Lower leg skin (tissue), 4 donors: Measurements from ENCODE around the gene SUGCT. TPM values are rescaled to one million over a fixed set of nuclear protein-coding genes. Genes with fewer than 3 reads are reported as not detected.
"Not testable (repeated sequence)": the region's sequence is repeated elsewhere in the genome, so short reads cannot be mapped to it uniquely, and the experiment has no call there.

ENCODE experiments used
- DNase-seq, 2 donors: peaks; one replicate each; pipeline ENCODE4 v3.0.0-alpha.2; 2019; ENCODE audit warnings: low spot score in 2 of 2
- H3K4me3 ChIP-seq: fragments of 200-600 bp; sonication (generic); 2 replicates; pipeline ENCODE4 v1.5.1; 2017; ENCODE audit warnings: mild to moderate bottlenecking, low read depth; ENCODE audit not compliant: poor library complexity, severe bottlenecking
- POLR2A ChIP-seq, 2 donors: fragments of 450-650 bp; IDR thresholded peaks; one replicate each; pipeline ENCODE4 v1.6.1; 2016 to 2017; ENCODE audit warnings: antibody characterized with exemption in 2 of 2, mild to moderate bottlenecking in 1 of 2, moderate library complexity in 1 of 2
- WGBS, 2 donors: methylation state at CpG; one replicate each; pipeline ENCODE4 v1.1.5; 2018; 5-methylcytosine and 5-hydroxymethylcytosine counted together
- intact Hi-C: fragments of 100-400 bp; cut with DNase I; formaldehyde crosslinking; loops from one replicate; pipeline ENCODE4 v1.15.0; 2023; ENCODE audit warnings: low total_unique reads
- total RNA-seq, 4 donors: library from RNA; depleted of rRNA; stranded (reverse); fragments of >200 nt; gene quantifications; one replicate each; pipeline ENCODE4 v1.1.0, GENCODE V29; 2016
- TF ChIP-seq, protein P1 (sequence below), 3 donors: fragments of 450-650 bp; IDR thresholded peaks; one replicate each; pipeline ENCODE4 v1.5.1; 2016; ENCODE audit warnings: antibody characterized with exemption in 3 of 3, mild to moderate bottlenecking in 3 of 3, moderate library complexity in 2 of 3

SUGCT gene
- total RNA-seq, 4 donors from 2014 or later: 0.49 to 1.6 (median 0.59) TPM; not detected in 1

DNA sequence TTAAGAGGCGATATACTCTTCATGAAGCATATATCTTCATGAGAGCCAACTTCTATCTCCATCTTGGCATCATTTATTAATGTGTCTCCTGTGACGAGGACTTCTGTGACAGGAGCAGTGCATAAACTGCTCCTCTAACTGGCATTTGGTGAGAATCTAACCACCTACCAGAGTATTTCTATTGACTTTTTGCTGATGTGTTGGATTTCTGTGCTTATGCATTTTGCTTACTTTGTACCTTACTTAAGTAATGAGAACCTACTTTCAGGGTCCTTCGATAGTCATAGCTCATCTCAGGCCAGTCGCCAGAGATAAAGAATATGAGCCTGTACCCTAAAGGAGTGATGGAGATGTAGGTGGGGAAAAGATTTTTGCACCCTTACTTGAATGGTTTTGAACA lies 265.7 kb downstream of the SUGCT start:
- no peak overlapping the region for H3K4me3 ChIP-seq
- TF ChIP-seq, protein P1, sequence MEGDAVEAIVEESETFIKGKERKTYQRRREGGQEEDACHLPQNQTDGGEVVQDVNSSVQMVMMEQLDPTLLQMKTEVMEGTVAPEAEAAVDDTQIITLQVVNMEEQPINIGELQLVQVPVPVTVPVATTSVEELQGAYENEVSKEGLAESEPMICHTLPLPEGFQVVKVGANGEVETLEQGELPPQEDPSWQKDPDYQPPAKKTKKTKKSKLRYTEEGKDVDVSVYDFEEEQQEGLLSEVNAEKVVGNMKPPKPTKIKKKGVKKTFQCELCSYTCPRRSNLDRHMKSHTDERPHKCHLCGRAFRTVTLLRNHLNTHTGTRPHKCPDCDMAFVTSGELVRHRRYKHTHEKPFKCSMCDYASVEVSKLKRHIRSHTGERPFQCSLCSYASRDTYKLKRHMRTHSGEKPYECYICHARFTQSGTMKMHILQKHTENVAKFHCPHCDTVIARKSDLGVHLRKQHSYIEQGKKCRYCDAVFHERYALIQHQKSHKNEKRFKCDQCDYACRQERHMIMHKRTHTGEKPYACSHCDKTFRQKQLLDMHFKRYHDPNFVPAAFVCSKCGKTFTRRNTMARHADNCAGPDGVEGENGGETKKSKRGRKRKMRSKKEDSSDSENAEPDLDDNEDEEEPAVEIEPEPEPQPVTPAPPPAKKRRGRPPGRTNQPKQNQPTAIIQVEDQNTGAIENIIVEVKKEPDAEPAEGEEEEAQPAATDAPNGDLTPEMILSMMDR (IDR thresholded peaks at IDR 0.05): no peak
- TF ChIP-seq POLR2A (IDR thresholded peaks at IDR 0.05): no peak
- intact Hi-C loops: no loop called here
- WGBS, 2 donors: 84 to 87% methylated on average over 4 of the region's 4 CpGs
- no peak for DNase-seq

DNA sequence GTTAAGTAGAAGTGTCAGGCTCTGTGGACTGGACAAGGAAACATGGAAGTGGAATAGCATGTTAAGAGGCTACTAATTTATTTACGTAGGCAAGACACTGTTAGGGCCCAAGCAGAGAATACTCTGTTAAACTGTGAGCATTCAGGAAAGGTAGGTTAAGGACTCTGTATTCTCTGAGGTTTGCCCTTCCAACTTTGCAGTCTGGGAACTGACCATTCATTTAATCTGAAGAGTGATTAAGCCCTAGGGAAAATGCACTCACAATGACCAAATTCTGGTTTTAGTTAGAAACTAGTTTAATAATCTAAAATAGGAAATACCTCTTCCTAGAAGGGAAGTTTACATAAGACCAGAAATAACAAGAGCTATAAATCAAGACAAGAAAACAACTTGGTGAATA lies 266.6 kb downstream of the SUGCT start:
- DNase-seq: no peak
- no peak for TF ChIP-seq POLR2A (IDR thresholded peaks at IDR 0.05)
- TF ChIP-seq, protein P1 (IDR thresholded peaks at IDR 0.05): no peak
- WGBS, 2 donors: 82 to 85% methylated on average over 1 of the region's 1 CpG
- intact Hi-C loops: no loop called here
- H3K4me3 ChIP-seq: no peak overlapping the region

DNA sequence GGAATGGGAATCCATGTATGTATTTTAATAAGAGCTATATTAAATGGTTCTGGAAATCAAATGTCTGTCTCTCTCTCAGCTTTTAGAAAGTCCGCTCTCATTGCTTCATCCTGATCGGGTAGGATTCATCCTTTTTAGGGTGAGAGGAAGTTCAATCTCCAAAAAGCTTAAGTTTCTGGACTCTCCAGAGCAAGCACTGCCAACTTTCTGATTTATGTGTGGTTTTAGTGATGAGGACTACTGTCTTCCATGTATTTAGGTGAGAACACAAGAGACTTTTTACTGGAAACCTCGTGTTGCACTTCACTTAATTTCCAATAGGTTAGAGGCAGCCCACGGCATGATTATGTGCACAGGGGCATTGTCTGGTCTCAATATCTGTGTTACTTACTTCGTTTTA lies 267.9 kb downstream of the SUGCT start:
- no peak overlapping the region for H3K4me3 ChIP-seq
- WGBS, 2 donors: 63 to 65% methylated on average over 5 of the region's 5 CpGs
- TF ChIP-seq, protein P1 (IDR thresholded peaks at IDR 0.05): no peak
- no peak for TF ChIP-seq POLR2A (IDR thresholded peaks at IDR 0.05)
- DNase-seq: no peak
- intact Hi-C loops: no loop called here

DNA sequence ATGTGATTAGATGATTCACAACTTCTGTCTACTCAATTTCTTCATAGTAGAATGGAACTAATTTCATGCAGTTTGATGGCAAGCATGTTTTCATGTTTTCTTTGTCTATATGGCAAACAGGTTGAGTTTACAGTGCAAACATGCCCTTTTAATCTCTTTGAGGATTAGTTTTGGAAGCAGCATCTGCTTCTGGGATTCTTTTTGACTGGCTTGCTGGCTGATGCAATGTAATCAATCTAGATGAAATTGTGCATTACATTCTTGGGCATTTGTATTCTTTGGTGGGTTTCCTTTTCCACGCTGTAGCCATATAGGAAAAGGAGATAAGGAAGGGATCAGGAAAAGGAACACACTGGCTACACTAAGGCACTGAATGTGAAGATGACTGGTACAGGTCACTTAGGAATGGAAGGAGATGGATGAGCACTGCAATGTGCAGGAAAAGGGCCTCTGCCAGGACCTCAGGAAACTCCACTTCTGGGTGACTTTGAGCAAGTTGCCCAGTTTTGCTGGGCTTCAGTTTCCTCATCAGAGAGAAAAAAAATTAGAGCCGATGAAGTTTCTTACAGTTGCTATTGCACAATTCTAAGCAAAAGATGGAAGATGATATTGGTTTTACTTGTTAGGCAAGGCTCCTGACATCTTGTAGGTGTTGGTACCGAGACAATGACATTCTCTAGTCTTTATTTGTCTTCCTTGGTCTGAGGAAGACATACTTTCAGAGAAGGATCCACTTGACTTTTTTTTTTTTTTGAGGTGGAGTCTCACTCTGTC lies 269.1 kb downstream of the SUGCT start:
- intact Hi-C loops: no loop called here
- TF ChIP-seq POLR2A (IDR thresholded peaks at IDR 0.05): no peak
- TF ChIP-seq, protein P1 (IDR thresholded peaks at IDR 0.05): no peak
- DNase-seq: no peak
- 90 to 91% methylated on average over 3 of the region's 3 CpGs for WGBS, 2 donors
- no peak overlapping the region for H3K4me3 ChIP-seq

DNA sequence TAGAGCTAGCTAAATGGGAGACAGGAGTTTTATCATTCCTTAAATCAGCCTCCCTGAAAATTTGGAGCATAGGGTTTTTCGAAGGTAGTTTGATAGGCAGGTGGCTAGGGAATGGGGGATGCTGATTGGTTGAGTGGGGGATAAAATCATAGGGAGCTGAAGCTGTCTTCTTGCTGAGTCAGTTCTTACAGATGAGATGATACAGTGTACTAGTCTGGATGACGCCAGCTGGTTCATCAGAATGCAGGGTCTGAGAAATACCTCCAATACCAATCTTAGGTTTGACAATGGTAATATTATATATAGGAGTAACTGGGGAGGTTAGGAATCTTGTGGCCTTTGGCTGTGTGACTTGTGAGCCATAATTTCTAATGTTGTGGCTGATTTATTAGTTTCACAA lies 271.2 kb downstream of the SUGCT start:
- DNase-seq: no peak
- TF ChIP-seq, protein P1 (IDR thresholded peaks at IDR 0.05): no peak
- WGBS, 2 donors: 88% methylated on average over 2 of the region's 2 CpGs
- intact Hi-C loops: no loop called here
- no peak overlapping the region for H3K4me3 ChIP-seq

DNA sequence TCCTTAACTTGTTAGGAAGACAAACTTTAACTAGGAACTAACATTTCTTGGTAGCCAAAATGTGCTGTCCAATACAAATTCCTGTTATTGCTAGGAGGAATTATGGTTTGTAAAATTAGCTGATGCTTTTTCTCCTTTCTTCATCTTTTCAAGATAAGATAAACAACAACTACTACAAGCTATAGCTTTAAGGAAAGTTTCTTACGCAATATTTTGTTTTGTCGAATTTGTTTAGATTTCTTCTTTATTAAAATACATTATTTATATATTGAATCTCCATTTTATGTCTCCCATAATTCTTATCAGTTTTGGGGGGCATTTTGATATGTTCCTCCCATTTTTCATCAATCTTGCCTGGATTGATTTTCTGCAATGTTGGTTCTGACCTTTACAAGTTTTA lies 277.5 kb downstream of the SUGCT start:
- 89 to 91% methylated on average over 2 of the region's 2 CpGs for WGBS, 2 donors
- no peak for TF ChIP-seq POLR2A (IDR thresholded peaks at IDR 0.05)
- TF ChIP-seq, protein P1 (IDR thresholded peaks at IDR 0.05): no peak
- no peak overlapping the region for H3K4me3 ChIP-seq
- intact Hi-C loops: no loop called here
- no peak for DNase-seq

DNA sequence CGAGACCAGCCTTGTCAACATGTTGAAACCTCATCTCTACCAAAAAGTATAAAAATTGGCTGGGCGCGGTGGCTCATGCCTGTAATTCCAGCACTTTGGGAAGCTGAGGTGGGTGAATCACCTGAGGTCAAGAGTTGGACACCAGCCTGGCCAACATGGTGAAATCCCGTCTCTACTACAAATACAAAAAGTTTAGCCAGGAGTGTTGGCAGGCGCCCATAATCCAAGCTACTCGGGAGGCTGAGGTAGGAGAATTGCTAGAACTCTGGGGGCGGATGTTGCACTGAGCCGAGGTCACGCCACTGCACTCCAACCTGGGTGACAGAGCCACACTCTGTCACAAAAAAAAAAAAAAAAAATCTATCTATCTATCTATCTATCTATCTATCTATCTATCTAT lies 279.9 kb downstream of the SUGCT start:
- DNase-seq, intact Hi-C loops, H3K4me3 ChIP-seq: not testable (repeated sequence)
- 84 to 87% methylated on average over 9 of the region's 9 CpGs for WGBS, 2 donors
